IMR-90 (cell line): ENCODE measurements around the gene ANKRD11. TPM values are rescaled to one million over a fixed set of nuclear protein-coding genes. Genes with fewer than 3 reads are reported as not detected.

Experiments used
- ATAC-seq: fragments of 200-7000 bp; cut with Tn5 transposase; 2 replicates; pipeline ENCODE4 v1.9.1; 2020; ENCODE audit warnings: low read depth, mild to moderate bottlenecking, moderate library complexity
- BruUV-seq: library from RNA; stranded (reverse); fragments of 400-500 nt; replicated peaks from 2 replicates; lab custom pipeline; 2021; lab: Mats Ljungman, UMichigan
- CTCF ChIA-PET: fragments of 300-600 bp; formaldehyde crosslinking; extraction: SDS; loops from one replicate; lab custom pipeline; 2021; ENCODE audit warnings: antibody characterized with exemption; lab: Yijun Ruan, JAX
- POLR2A ChIA-PET: fragments of 300-600 bp; sonication (Branson Sonifier 250); formaldehyde crosslinking; loops from one replicate; lab custom pipeline; 2022; ENCODE audit warnings: antibody characterized with exemption; ENCODE audit not compliant: unreplicated experiment; lab: Charles Lee
- DNase-seq: peaks from one replicate; pipeline ENCODE4 v3.0.0; 2013
- H2AFZ ChIP-seq: replicated peaks from 2 replicates; pipeline ENCODE3; 2013; ENCODE audit warnings: low read length, mild to moderate bottlenecking; ENCODE audit not compliant: poor library complexity
- H2AK5ac ChIP-seq: 2 replicates; pipeline ENCODE4 v1.6.1; 2013; ENCODE audit warnings: low read depth, low read length, inconsistent platforms
- H2AK9ac ChIP-seq: replicated peaks from 2 replicates; pipeline ENCODE3; 2013; ENCODE audit warnings: mild to moderate bottlenecking, low read depth, low read length, moderate library complexity; ENCODE audit not compliant: poor library complexity
- H2BK120ac ChIP-seq: 2 replicates; pipeline ENCODE4 v1.6.1; 2013; ENCODE audit warnings: low read depth, low read length, inconsistent platforms
- H2BK15ac ChIP-seq: 3 replicates; pipeline ENCODE4 v1.6.1; 2013; ENCODE audit warnings: low read depth, low read length, inconsistent platforms
- H2BK20ac ChIP-seq: 2 replicates; pipeline ENCODE4 v1.6.1; 2013; ENCODE audit warnings: low read depth, mild to moderate bottlenecking, inconsistent platforms, low read length, moderate library complexity
- H2BK5ac ChIP-seq: 2 replicates; pipeline ENCODE4 v1.6.1; 2013; ENCODE audit warnings: mild to moderate bottlenecking, low read depth, low read length, inconsistent platforms; ENCODE audit not compliant: poor library complexity, severe bottlenecking
- H3K14ac ChIP-seq: replicated peaks from 2 replicates; pipeline ENCODE4 v1.6.1; 2013; ENCODE audit warnings: low read depth, low read length, inconsistent platforms
- H3K18ac ChIP-seq: 2 replicates; pipeline ENCODE4 v1.6.1; 2013; ENCODE audit warnings: low read depth, low read length, control low read depth
- H3K23ac ChIP-seq: 2 replicates; pipeline ENCODE4 v1.6.1; 2013; ENCODE audit warnings: low read depth, low read length, inconsistent platforms
- H3K27ac ChIP-seq: 2 replicates; pipeline ENCODE4 v1.5.1; 2013; ENCODE audit warnings: mild to moderate bottlenecking, control low read depth, low read length; ENCODE audit not compliant: insufficient read depth
- H3K27me3 ChIP-seq: 2 replicates; pipeline ENCODE4 v1.6.1; 2013; ENCODE audit warnings: low read length; ENCODE audit not compliant: control insufficient read depth, insufficient read depth
- H3K36me3 ChIP-seq: 2 replicates; pipeline ENCODE4 v1.6.1; 2013; ENCODE audit warnings: low read length, mixed read lengths; ENCODE audit not compliant: control insufficient read depth, insufficient read depth
- H3K4ac ChIP-seq: 2 replicates; pipeline ENCODE4 v1.6.1; 2013; ENCODE audit warnings: low read depth, low read length, inconsistent platforms
- H3K4me1 ChIP-seq: 2 replicates; pipeline ENCODE4 v1.6.1; 2013; ENCODE audit warnings: low read length, mixed read lengths; ENCODE audit not compliant: control insufficient read depth, insufficient read depth
- H3K4me2 ChIP-seq: 2 replicates; pipeline ENCODE4 v1.6.1; 2013; ENCODE audit warnings: low read depth, mild to moderate bottlenecking, control low read depth, low read length, moderate library complexity
- H3K4me3 ChIP-seq: 2 replicates; pipeline ENCODE4 v1.5.1; 2013; ENCODE audit warnings: low read depth, mild to moderate bottlenecking, control low read depth, low read length, moderate library complexity; ENCODE audit not compliant: insufficient read depth
- H3K56ac ChIP-seq: 2 replicates; pipeline ENCODE4 v1.6.1; 2013; ENCODE audit warnings: low read length, inconsistent platforms; ENCODE audit not compliant: insufficient read depth; ENCODE audit errors: extremely low read depth
- H3K79me1 ChIP-seq, 2 experiments: 2 replicates each; pipeline ENCODE4 v1.6.1; 2013; ENCODE audit warnings: low read length in 2 of 2, inconsistent platforms in 1 of 2, low read depth in 1 of 2
- H3K9ac ChIP-seq: 2 replicates; pipeline ENCODE4 v1.6.1; 2013; ENCODE audit warnings: low read depth, low read length, control low read depth
- H3K9me1 ChIP-seq: 2 replicates; pipeline ENCODE4 v1.6.1; 2013; ENCODE audit warnings: low read length, inconsistent platforms; ENCODE audit not compliant: insufficient read depth
- H3K9me3 ChIP-seq: 2 replicates; pipeline ENCODE4 v1.6.1; 2013; ENCODE audit warnings: low read length; ENCODE audit not compliant: control insufficient read depth, insufficient read depth
- H4K20me1 ChIP-seq: 2 replicates; pipeline ENCODE4 v1.6.1; 2013; ENCODE audit warnings: low read length, inconsistent platforms; ENCODE audit not compliant: insufficient read depth
- H4K5ac ChIP-seq: 2 replicates; pipeline ENCODE4 v1.6.1; 2013; ENCODE audit warnings: mild to moderate bottlenecking, low read depth, low read length, control low read depth
- H4K8ac ChIP-seq, 2 experiments: 2 replicates each; pipeline ENCODE4 v1.6.1; 2013; ENCODE audit warnings: low read depth in 2 of 2, low read length in 2 of 2, control low read depth in 1 of 2, inconsistent platforms in 1 of 2
- H4K91ac ChIP-seq: 2 replicates; pipeline ENCODE4 v1.6.1; 2013; ENCODE audit warnings: low read depth, low read length, inconsistent platforms; ENCODE audit not compliant: insufficient read depth
- CEBPB ChIP-seq: IDR thresholded peaks from 2 replicates; pipeline ENCODE4 v1.6.1; 2012; ENCODE audit warnings: low read depth, low read length, improper control_type of control experiment
- CHD1 ChIP-seq: IDR thresholded peaks from 2 replicates; pipeline ENCODE4 v1.6.1; 2012; ENCODE audit warnings: low read depth, low read length, improper control_type of control experiment
- MAFK ChIP-seq: IDR thresholded peaks from 2 replicates; pipeline ENCODE4 v1.6.1; 2012; ENCODE audit warnings: low read depth, low read length, improper control_type of control experiment
- MAZ ChIP-seq: IDR thresholded peaks from 2 replicates; pipeline ENCODE4 v1.6.1; 2012; ENCODE audit warnings: low read depth, mild to moderate bottlenecking, low read length, improper control_type of control experiment, moderate library complexity, borderline replicate concordance
- MXI1 ChIP-seq: IDR thresholded peaks from 2 replicates; pipeline ENCODE4 v1.6.1; 2012; ENCODE audit warnings: low read depth, mild to moderate bottlenecking, low read length, moderate library complexity, borderline replicate concordance
- NFE2L2 ChIP-seq: fragments of 150-350 bp; IDR thresholded peaks from 2 replicates; pipeline ENCODE4 v1.6.1; 2016; ENCODE audit warnings: low read depth, mild to moderate bottlenecking, low read length
- POLR2A ChIP-seq: IDR thresholded peaks from 2 replicates; pipeline ENCODE4 v1.6.1; 2012; ENCODE audit warnings: mild to moderate bottlenecking, low read depth, low read length
- RAD21 ChIP-seq: IDR thresholded peaks from 2 replicates; pipeline ENCODE4 v1.6.1; 2012; ENCODE audit warnings: low read length, improper control_type of control experiment
- RCOR1 ChIP-seq: IDR thresholded peaks from 2 replicates; pipeline ENCODE4 v1.6.1; 2012; ENCODE audit warnings: mild to moderate bottlenecking, low read length, improper control_type of control experiment; ENCODE audit not compliant: insufficient replicate concordance
- WGBS, 2 experiments: methylation state at CpG; one replicate each; pipeline versions ENCODE4 v1.1.5 to v1.1.7; 2013; ENCODE audit warnings: missing lambda C conversion rate in 2 of 2; ENCODE audit not compliant: insufficient read length in 1 of 2; ENCODE audit errors: extremely low coverage in 2 of 2; 5-methylcytosine and 5-hydroxymethylcytosine counted together
- dilution Hi-C: fragments of 300-500 bp; cut with HindIII; formaldehyde crosslinking; loops from one replicate; pipeline ENCODE4 v1.14.3; 2018; ENCODE audit warnings: low sequenced_read_pairs; ENCODE audit not compliant: unreplicated experiment
- in situ Hi-C: fragments of 300-500 bp; cut with MboI; formaldehyde crosslinking; loops from 3 replicates; pipeline ENCODE4 v1.14.3; 2019; ENCODE audit warnings: low sequenced_read_pairs, inconsistent platforms, mixed read lengths
- intact Hi-C: fragments of 100-400 bp; cut with micrococcal nuclease; formaldehyde crosslinking; loops from 2 replicates; pipeline ENCODE4 v1.10.0; 2022
- polyA plus RNA-seq, 3 experiments: library from polyadenylated mRNA; depleted of rRNA; stranded (reverse); fragments of >200 nt; gene quantifications; 2 replicates each; pipeline ENCODE4 v1.2.3, GENCODE V29; 2012; ENCODE audit warnings: low replicate concordance in 1 of 3
- total RNA-seq: library from RNA; depleted of rRNA; stranded (reverse); fragments of >200 nt; gene quantifications from 2 replicates; pipeline ENCODE4 v1.2.3, GENCODE V29; 2012

ANKRD11 gene
- total and polyA plus RNA-seq, 2 of the 4 experiments (the other 2 are of a cell fraction): 46.8 to 71.9 TPM

GRCh38 chr16:89481356-89481955 is 8.9 kb downstream of the ANKRD11 start:
- H3K9ac ChIP-seq: no peak overlapping the region
- H3K36me3 ChIP-seq: no peaks in the 10 kb centered on the region
- H2AK9ac ChIP-seq: no peak overlapping the region
- ChIA-PET POLR2A (no interaction called here), CTCF (no interaction called here)
- H2BK5ac ChIP-seq: no peak overlapping the region
- no peak overlapping the region for H2BK15ac ChIP-seq
- no peak overlapping the region for H2AFZ ChIP-seq
- H3K56ac ChIP-seq: no peak overlapping the region
- peaks cover 31% of the 10 kb centered on the region for H3K4me1 ChIP-seq
- TF ChIP-seq MAZ (no peak), RCOR1 (no peak), MAFK (no peak), CHD1 (no peak), CEBPB (no peak), POLR2A (no peak), NFE2L2 (no peak), RAD21 (no peak), MXI1 (no peak)
- H3K4me2 ChIP-seq: no peak overlapping the region
- H3K23ac ChIP-seq: no peak overlapping the region
- no peak for DNase-seq
- H3K27me3 ChIP-seq: no peaks in the 10 kb centered on the region
- BruUV-seq: no TSS peak
- H3K9me1 ChIP-seq: peaks cover 54% of the 10 kb centered on the region
- H2BK120ac ChIP-seq: no peak overlapping the region
- intact Hi-C loops: no loop called here
- H3K9me3 ChIP-seq: no peaks in the 10 kb centered on the region
- no peak overlapping the region for H2BK20ac ChIP-seq
- no peak overlapping the region for H3K18ac ChIP-seq
- H3K79me1 ChIP-seq: peaks cover 0 to 73% of the 10 kb centered on the region in 2 experiments; a peak in 2 of 4 replicates
- 93% methylated on average over 10 of the region's 13 CpGs; no CpG with 5 or more reads in 1 of the 2 experiments for WGBS, 2 experiments
- no peak overlapping the region for H3K4ac ChIP-seq
- H4K8ac ChIP-seq: no peak overlapping the region
- peaks cover 99% of the 10 kb centered on the region for H4K20me1 ChIP-seq
- ATAC-seq: no peak
- no peak overlapping the region for H3K14ac ChIP-seq
- in situ Hi-C loops: no loop called here
- no peak overlapping the region for H2AK5ac ChIP-seq
- H4K5ac ChIP-seq: no peak overlapping the region
- H4K91ac ChIP-seq: no peak overlapping the region
- no peak overlapping the region for H3K4me3 ChIP-seq
- no peak overlapping the region for H3K27ac ChIP-seq
- dilution Hi-C loops: no loop called here
